HG03571 (cell line): ENCODE measurements around the gene FOXK2.

Source experiments
- ATAC-seq: cut with Tn5 transposase; IDR thresholded peaks from one replicate; pipeline ENCODE4 v1.9.1; 2021; ENCODE audit not compliant: unreplicated experiment

The FOXK2 gene

GRCh38 chr17:82602487-82602886, 83.0 kb downstream of the FOXK2 start:
- ATAC-seq, result no peak

GRCh38 chr17:82602986-82603710, 83.6 kb downstream of the FOXK2 start:
- ATAC-seq, result no peak

- ATAC-seq, result no peak
These were observed 84.5 kb downstream of the FOXK2 start for GRCh38 chr17:82603981-82604448.

GRCh38 chr17:82604532-82604931, 85.0 kb downstream of the FOXK2 start:
- ATAC-seq, result no peak

- no peak for ATAC-seq
These were observed 86.5 kb downstream of the FOXK2 start for GRCh38 chr17:82605939-82606600.

GRCh38 chr17:82608816-82609215, 89.3 kb downstream of the FOXK2 start:
- no peak for ATAC-seq

GRCh38 chr17:82609655-82610054, 90.1 kb downstream of the FOXK2 start:
- ATAC-seq, result no peak

GRCh38 chr17:82611140-82612058, 91.9 kb downstream of the FOXK2 start:
- no peak for ATAC-seq

GRCh38 chr17:82613283-82614094, 94.0 kb downstream of the FOXK2 start:
- ATAC-seq, result no peak

GRCh38 chr17:82614095-82614631, 94.6 kb downstream of the FOXK2 start:
- ATAC-seq, result no peak

GRCh38 chr17:82615084-82616020, 95.8 kb downstream of the FOXK2 start:
- ATAC-seq, result no peak

- no peak for ATAC-seq
These were observed 96.6 kb downstream of the FOXK2 start for GRCh38 chr17:82616021-82616711.

GRCh38 chr17:82619211-82619610, 99.7 kb downstream of the FOXK2 start:
- ATAC-seq, result no peak

GRCh38 chr17:82619641-82620040, 100.1 kb downstream of the FOXK2 start:
- no peak for ATAC-seq

- ATAC-seq, result no peak
These were observed 104.2 kb downstream of the FOXK2 start for GRCh38 chr17:82623707-82624106.

- ATAC-seq, result no peak
These were observed 107.9 kb downstream of the FOXK2 start for GRCh38 chr17:82627405-82627804.

GRCh38 chr17:82629748-82630147, 110.2 kb downstream of the FOXK2 start:
- no peak for ATAC-seq

- no peak for ATAC-seq
These were observed 110.7 kb downstream of the FOXK2 start for GRCh38 chr17:82630212-82630611.

GRCh38 chr17:82631544-82631943, 112.0 kb downstream of the FOXK2 start:
- no peak for ATAC-seq
